Effector CD4-positive, alpha-beta T cell (primary cell): ENCODE measurements around the gene HIF1A.
A peak's percentile ranks its signal among the peaks of the same experiment; 100 is the strongest.
"Not testable (repeated sequence)": the region's sequence is repeated elsewhere in the genome, so short reads cannot be mapped to it uniquely, and the experiment has no call there.

Source experiments
- DNase-seq: peaks from one replicate; pipeline ENCODE4 v3.0.0-alpha.2; 2020
- total RNA-seq: gene quantifications from one replicate; lab custom pipeline; 2026; lab: John Stamatoyannopoulos, UW

The HIF1A gene
- 350 reads per million, percentile 96 among the genes with 10 or more reads in this experiment for total RNA-seq

DNA sequence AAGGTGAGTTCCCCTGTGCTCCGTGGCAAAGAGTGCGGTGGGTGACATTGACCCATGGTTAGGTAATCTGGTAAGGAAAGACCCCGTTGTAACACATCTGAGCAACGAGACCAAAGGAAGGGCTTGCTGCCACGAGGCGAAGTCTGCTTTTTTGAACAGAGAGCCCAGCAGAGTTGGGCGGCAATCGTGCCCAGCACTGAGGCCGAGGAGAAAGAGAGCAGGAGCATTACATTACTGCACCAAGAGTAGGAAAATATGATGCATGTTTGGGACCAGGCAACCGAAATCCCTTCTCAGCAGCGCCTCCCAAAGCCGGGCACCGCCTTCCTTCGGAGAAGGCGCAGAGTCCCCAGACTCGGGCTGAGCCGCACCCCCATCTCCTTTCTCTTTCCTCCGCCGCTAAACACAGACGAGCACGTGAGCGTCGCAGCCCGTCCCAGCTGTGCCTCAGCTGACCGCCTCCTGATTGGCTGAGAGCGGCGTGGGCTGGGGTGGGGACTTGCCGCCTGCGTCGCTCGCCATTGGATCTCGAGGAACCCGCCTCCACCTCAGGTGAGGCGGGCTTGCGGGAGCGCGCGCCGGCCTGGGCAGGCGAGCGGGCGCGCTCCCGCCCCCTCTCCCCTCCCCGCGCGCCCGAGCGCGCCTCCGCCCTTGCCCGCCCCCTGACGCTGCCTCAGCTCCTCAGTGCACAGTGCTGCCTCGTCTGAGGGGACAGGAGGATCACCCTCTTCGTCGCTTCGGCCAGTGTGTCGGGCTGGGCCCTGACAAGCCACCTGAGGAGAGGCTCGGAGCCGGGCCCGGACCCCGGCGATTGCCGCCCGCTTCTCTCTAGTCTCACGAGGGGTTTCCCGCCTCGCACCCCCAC lies at the start of gene HIF1A:
Gene HIF1A (plus strand): TSS at position 684 of the 865 bp plus-strand sequence. CDS start 292 bp downstream, outside the sequence.
- peak; percentile 95 for DNase-seq

DNA sequence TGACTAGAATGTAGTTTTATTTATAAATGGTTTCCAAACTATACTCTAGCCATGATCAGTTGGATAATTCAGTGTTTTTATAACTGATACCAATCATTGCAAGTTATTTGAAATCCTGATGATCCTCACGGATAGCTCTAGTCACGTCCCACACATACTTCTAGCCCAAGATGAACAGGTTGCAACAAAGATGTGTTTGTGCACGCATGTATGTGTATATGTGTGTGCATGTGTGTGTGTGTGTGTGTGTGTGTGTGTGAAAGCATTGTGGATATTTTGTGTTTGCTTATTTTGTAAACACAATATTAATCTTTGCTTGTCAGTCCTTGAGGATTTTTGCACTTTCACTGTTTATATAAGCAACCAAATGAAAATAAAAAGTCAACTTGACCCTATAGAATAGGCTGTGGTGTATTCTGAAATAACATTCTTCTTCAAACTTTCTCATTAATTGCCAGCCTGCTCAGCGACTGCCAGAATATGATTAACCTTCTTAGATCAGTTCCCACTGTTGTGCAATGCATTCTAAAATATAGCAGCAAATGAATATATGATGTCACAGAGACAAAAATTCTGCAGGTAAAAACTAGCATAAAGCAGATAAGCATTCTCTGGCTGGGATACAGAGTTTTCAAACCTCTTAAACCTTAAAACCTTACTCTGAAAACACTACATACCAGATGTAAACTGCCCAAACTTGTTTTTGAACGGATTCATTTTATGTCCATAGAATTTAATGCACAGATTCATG lies 48.8 kb upstream of the HIF1A start:
- no peak for DNase-seq

DNA sequence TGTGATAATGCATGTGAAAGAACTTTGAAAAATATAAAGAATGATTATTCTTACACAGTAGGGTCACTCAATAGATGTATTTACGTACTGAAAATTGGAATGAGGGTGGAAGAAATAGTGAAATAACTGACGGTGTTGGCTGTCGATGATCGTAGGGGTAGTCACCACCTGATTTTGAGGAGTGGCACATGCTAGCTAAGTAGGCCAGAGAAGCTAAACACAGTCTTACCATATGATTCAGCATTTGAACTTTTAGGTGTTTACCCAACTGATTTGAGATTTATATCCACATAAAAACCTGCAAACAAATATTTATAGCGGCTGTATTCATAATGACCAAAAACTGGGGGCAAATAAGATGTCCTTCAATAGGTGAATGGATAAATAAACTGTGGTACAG lies 47.6 kb upstream of the HIF1A start:
- DNase-seq, result no peak

DNA sequence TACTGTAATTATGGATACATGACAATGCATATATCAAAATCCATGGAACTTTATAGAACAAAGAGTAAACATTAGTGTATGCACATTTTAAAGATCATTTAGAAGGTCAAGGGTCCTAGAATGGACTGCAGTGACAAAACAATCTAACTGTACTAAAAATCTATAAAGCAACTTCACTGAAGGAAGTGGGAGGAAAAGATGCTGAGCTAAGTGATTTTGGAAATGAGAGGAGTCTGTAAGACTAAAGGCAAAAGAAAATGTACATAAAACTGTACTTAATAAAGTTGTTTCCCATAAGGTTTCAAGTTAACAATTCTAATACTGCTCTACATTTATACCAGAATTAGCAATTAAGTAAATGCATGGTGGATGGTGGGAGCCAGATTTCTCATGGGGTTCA lies 46.9 kb upstream of the HIF1A start:
- DNase-seq, result no peak

DNA sequence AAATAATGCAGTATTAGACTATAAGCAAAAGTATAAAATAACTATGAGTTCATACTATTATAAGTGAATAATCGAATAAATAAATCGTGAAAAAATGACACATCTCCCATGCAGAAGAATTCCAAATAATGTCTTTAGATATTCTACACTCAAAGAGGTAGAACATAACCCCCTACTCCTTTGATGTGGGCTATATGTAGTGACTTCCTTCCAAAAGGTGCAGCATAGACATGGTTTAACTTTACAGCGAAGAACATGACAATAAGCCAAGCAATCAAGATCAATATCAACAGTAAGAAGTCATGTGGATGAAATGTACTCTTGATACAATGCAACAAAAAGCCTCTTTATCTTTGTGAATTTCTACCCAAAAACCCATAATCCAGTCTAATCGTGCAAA lies 46.0 kb upstream of the HIF1A start:
- DNase-seq, result no peak

DNA sequence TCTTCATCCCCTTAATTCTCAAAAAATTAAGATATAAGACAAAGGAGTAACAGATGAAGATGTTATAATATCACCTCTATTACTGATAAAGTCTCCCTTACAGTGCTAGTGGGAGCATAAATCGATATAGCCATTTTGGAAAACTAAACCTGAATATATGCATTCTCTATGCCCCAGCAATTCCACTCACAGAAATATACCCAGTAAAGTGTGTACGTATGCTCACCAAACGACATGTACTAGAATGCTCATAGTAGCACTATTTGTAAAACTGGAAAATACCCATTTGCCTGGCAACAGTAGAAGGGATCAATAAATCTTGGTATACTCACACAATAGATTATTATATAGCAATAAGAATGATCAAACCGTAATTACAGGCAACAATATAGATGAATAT lies 44.0 kb upstream of the HIF1A start:
- DNase-seq, result no peak

DNA sequence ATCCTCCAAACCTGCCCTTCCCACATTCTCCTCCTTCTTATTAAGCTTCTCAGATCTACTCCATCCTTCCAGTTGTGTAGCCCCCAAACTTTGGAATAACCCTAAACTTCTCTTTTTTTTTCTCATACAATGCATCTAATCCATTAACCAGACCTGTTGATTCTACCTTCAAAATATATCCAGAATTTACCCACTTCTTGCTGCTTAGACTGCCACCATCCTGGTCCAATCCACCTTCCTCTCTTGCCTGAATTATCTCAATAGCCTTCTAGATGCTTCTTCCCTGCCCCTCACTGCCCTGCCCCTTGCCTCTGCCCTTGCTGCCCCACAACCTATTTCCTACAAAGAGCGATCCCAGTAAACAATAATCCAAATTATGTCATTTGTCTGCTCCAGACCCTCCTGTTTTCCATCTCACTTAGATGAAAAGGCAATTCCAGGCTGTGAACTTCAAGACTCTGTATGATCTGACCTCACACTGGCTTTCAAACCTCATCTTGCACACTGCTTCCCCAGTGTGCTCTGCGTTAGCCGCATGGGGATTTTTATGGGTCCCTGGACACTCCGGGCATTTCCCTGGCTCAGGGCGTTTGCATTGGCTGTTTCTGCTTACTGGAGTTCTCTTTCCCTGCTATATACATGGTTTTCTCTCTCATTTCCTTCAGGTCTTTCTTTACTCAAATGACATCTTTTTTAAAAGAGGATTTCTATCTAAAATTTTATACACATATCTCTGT lies 42.6 kb upstream of the HIF1A start:
- DNase-seq, result no peak

DNA sequence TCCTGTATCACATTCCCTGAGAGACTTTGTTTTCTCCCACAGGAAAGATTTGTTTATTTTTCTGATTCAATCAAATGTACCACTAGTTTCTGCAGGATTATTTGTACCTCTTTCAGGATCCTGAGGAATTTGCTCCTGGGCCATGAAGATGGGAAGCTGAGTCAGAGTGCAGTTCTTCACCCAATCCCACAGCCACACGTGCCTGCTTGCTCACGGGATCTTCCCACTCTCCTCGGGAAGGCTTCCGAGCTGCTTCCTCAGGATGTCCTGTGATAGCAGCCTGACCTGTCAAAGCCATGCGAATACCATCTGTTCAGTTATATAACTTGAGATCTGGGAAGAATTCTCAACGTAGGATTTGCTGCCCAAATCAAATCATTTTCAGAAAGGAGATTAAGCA lies 41.8 kb upstream of the HIF1A start:
- no peak for DNase-seq

DNA sequence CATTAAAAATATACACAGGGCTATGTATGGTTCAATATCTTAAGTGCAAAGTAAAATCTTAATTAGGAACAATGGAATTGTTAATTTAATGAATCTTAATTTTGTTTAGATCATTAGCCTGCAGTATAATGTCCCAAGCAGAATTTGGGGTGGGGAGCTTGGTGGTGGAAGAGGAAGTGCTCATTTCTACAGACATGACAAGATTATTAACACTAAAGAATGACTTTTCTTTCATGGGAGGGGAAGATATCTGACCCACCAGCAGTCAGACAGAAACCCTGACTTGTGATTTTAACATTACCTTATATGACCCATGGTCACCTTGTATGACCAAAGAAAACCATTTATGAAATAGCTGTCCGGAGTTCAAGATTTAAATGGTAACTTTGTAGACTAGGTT lies 41.3 kb upstream of the HIF1A start:
- DNase-seq, result no peak

DNA sequence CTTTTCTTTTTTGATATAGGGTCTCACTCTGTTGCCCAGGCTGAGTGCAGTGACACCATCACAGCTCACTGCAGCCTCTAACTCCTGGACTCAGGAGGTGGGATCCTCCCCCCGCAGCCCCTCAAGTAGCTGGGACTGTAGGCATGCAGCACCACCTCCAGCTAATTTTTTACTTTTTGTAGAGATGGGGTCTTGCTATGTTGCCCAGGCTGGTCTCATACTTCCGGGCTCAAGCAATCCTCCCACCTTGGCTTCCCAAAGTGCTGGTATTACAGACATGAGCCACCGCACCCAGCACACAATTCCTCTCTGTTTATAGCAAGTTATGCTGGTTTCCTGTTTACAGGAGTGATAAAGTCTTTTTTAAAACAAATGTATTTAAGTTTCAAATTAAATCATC lies 39.5 kb upstream of the HIF1A start:
- no peak for DNase-seq

DNA sequence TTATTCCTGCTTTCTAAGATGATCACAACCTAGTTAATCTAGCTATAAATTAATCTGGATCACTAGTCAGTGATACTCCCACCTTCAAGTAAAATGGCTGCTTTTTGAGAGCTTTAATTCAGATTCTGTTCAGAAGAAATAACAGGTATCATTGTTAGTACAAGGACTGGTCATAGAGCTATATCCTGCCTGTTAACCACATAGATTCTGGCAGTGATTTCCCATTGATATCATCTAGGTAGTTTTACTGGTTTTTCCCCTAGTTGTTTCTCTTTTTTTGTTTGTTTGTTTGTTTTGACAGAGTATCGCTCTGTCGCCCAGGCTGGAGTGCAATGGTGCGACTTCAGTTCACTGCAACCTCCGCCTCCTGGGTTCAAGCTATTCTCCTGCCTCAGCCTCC lies 39.0 kb upstream of the HIF1A start:
- no peak for DNase-seq

DNA sequence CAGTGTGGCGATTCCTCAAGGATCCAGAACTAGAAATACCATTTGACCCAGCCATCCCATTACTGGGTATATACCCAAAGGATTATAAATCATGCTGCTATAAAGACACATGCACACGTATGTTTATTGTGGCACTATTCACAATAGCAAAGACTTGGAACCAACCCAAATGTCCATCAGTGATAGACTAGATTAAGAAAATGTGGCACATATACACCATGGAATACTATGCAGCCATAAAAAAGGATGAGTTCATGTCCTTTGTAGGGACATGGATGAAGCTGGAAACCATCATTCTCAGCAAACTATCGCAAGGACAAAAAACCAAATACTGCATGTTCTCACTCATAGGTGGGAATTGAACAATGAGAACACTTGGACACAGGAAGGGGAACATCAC lies 37.2 kb upstream of the HIF1A start:
- DNase-seq, result not testable (repeated sequence)

DNA sequence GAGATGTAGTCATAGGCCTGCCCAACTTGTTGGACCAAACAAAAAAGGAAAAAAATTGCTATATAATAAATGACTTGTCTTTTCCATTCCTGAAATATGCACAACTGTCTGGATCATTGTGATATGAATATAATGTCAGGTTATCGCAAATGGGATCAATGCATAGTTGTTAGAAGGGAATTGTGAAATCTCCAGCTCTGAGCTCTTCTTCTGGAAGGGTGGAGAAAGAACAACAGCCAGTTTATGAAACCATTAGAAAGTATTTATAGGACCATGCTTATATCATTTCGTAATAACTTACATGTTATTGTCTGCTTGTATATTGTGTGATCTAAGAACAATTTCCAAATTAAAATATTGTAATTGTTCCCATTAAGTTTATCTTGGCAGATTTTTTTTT lies 35.7 kb upstream of the HIF1A start:
- DNase-seq, result no peak

DNA sequence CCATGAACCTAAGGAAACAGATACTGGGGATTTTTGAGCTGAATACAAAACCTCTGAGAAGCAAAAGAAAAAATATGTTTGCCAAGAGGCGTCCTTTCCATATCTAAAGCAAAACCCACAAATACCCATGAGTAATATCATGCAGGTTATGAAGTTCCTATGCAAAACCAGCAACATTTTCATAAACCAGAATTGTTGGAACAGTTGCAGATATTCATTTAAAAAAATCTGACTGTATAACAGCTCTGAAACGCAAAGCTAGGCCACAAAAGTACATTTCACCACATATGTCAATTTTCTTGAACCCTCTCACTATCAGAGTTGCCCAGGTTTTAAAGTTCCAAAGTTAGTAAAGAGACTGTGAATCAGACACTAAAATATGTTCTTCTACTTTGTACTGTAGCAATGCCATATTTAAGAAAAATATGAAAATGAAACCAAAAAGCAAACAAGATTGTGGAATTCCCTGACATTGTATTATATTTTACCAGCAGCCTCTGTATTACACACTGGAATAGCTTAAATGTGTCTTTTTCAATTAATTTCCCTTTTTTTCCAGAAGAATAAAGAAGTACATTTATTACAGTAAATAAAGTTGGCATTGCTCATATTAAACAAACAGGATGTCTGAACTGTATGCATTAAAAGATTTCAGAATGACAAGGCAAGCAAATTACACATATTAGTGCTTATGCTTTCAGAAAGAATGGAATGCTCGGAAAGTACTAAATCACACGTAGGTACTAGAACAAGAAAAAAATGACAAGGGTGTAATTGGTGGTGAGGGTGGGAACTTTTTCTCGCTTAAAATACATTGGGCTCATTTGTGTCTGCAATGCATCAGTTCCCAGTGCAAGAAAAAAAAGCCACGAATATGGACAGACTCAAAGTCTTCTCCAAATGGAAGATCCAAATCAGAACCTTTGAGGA lies 33.6 kb upstream of the HIF1A start:
- no peak for DNase-seq

DNA sequence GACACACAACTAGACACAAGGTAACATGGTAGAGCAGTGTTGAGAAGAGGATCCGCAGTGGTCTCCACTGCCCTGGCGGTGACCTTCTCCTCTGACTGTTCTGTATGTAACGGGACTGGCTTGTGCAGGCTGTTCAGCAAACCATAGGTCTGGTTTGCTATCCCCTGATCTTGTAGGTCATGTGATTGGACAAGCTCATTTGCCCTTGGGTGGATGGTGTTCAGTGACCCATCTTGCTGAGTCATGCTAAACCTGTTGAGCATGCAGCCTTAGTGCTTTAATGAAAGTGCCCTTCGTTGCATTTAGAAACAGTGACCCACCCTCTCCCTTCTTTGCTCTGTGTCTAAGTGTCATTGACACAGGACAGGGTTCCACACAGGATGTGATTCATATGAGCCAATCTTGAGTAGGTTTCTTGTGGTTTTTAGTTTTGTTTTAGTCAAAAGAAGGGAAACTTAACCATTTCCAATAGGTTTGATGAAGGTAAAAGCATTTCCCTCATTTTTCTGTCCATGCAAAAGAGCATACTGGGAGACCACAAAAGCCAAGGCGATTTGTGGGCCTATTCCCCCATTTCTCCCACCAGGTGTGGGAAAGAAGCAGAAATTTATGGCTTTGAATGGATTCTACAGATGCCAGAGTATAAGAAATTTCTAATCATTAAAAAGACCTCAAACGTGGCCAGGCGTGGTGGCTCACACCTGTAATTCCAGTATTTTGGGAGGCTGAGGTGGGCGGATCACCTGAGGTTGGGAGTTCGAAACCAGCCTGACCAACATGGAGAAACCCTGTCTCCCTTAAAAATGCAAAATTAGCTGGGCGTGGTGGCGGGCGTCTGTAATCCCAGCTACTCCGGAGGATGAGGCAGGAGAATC lies 32.6 kb upstream of the HIF1A start:
- peak; percentile 28 for DNase-seq

DNA sequence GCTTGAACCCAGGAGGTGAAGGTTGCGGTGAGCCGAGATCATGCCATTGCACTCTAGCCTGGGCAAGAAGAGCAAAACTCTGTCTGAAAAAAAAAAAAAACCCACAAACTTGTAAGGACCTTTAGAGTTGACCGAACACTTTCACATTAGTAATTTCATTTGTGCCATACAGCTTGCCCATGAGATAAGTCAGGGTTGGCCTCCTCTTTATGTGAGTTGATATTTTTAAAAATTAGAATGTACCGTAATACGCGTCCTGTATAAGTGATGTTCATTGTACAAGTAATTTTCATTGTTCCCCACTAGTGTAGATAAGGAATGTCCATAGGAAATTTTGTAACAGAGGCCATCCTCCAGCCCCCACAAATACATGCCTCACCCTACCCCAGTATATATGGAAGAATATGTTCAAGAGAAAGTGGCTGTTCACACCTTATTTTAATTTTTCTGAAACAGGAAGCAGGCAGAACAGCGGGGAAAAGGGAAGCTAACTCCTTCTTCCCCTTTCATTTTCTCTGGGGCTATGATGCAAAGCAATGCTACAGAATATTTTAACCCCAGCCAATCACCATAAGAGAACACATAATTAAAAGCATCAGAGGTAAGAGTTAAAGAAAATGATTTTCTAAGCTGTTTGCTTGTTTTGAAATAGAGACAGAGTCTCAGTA lies 31.9 kb upstream of the HIF1A start:
- DNase-seq, result no peak

DNA sequence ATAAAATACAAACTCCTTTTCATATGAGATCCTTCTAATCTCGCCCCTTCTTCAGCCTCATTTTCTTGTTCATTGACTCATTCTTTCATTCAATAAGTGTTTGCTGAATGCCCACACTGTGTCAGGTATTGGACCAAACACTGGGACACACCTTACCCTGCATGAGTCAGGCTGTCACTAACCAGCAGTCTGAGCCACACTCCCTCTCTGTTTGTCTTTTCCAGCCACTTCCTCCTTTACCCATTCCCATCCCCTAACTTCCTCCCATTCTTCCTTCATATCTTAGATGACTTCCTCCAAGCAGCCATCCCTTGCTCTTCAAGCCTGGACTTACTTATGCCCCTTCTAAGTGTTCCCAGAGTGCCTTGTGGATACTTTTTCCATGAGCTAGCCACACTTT lies 27.0 kb upstream of the HIF1A start:
- no peak for DNase-seq

DNA sequence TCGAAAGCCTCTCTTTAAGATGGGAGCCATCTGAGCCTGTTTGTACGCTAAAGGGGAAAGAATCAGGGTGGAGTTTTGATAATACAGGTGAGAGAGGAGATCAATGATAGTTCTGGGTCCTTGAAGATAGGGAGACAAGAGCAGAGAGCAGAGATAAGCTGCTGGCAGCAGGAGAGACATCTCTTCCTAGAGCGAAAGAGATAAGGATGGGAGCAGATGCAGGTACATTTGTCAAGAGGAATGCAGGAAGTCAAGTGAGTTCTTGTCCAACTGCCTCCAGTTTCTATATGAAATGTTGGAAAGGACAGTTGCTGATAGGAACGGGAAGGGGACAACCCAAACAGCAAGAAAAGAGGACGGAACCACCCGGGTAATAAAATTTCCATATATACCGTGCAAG lies 24.7 kb upstream of the HIF1A start:
- DNase-seq, result no peak

DNA sequence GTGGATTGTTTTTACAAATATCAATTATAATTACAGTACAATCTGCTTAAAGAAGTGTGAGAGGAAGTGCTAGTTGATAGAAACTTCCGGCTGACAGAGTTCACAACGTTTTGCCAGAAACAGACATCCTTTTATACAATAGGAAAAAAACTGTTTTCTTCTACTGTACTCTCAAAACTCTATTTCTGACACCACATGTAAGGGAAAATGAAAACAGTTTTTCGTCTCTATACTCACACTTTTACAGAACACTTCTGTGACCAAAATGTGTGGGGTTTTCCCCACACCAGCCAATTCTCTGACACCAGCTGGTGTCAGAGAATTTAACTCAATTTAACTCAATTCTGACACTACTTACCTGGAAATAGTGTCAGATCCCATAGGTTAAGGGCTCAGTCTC lies 24.2 kb upstream of the HIF1A start:
- DNase-seq, result peak; percentile 2

DNA sequence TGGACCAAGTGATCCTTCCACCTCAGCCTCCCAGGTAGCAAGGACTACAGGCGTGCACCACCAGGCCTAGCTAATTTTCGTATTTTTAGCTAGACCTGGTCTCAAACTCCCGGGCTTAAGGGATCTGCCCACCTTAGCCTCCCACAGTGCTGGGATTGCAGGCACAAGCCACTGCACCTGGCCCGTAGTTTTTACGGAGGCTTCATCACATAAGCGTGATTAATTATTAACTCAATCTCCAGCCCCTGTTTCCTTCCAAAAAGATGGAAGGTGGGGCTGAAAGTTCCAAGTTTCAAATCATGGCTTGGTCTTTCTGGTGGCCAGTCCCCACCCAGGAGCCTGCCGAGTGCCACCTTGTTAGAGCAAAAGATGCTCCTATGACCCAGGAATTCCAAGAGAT lies 22.5 kb upstream of the HIF1A start:
- DNase-seq, result no peak

DNA sequence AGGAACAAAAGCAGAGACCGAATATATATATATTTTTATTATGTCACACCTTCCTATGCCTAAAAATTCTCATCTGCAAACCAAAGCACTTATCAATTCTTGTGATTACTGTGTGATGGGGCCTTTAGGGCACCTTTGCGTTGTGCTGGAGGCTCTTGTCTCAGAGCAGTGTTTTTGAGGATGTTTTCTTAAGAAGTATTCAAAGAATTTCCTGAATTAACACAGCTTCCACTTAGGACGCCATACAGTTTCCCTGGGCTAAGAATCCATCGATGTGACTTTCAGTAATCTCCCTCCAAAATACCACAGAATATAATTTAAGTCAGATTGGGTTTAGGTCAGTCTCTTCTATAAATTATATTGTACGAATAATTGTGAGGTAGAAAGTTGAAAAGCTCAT lies 22.0 kb upstream of the HIF1A start:
- no peak for DNase-seq
